GM10266 (cell line): ENCODE results near the gene CTDP1.

ENCODE experiments used
- DNase-seq: peaks from one replicate; pipeline ENCODE4 v3.0.0; 2012; ENCODE audit errors: extremely low spot score
- CTCF ChIP-seq: IDR thresholded peaks from 2 replicates; pipeline ENCODE4 v1.5.1; 2012; ENCODE audit warnings: mild to moderate bottlenecking, low read depth; ENCODE audit not compliant: control insufficient read depth, insufficient read depth; ENCODE audit errors: missing control alignments

The CTDP1 gene

DNA sequence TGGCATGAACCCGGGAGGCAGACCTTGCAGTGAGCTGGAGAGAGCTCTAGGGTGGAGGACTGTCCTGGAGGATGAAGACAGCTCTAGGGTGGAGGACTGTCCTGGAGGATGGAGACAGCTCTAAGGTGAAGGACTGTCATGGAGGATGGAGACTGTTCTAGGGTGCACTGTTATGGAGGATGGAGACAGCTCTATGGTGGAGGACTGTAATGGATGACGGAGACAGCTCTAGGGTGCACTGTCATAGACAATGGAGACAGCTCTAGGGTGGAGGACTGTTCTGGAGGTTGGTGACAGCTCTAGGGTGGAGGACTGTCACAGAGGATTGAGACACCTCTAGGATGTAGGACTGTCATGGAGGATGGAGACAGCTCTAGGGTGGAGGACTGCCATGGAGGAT is 97.1 kb downstream of the CTDP1 start:
- DNase-seq = no peak
- no peak for TF ChIP-seq CTCF

DNA sequence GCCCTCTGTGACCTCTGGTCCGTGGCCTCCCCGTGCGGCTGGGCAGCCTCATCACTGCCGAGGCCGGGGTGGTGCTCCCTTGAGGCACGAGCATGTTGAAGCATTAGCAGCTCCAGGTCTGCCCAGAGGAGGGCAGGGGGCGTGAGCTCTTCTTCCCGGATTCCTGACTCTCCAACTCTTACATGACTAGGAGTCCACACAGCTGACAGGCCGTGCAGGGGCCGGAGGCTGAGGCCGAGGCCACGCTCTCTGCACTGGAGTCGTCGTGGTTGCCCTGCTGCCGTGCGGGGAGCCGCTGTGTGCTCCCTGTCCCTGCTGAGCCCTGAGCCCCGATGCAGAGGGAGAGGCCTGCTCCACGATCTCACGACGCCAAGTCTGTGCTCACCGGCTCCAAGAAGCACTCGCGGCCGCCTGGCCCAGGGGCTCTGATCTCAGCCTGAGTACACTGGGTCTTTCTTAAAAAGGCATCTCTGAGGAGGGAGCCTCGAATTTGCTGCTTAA is 98.7 kb downstream of the CTDP1 start:
- TF ChIP-seq CTCF = no peak
- DNase-seq = no peak

GRCh38 chr18:79779021-79779699 is 99.6 kb downstream of the CTDP1 start:
- TF ChIP-seq CTCF = no peak
- no peak for DNase-seq

DNA sequence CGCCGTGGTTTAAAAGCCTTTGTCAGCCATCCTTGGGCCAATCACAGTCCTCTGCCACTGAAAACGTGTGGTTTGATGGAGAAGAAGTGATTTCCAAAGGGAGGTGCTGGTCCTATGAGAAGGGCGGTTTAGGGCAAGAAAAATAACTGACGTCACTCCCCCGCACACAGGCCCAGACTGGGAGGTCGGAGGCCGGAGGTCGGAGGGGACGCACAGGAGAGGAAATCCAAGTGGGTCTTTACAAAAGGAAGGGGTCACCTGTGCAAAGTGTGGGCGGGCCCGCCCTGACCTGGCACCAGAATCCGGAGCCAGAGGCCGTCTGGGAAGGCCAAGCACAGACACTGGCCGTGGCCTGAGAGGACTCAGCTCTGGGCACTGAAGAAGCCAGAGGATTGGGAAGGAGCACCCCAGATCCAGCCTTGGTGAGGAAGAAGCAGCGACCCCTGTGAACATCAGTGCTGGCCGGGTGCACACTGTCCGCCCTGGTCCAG is 100.1 kb downstream of the CTDP1 start:
- DNase-seq = no peak

DNA sequence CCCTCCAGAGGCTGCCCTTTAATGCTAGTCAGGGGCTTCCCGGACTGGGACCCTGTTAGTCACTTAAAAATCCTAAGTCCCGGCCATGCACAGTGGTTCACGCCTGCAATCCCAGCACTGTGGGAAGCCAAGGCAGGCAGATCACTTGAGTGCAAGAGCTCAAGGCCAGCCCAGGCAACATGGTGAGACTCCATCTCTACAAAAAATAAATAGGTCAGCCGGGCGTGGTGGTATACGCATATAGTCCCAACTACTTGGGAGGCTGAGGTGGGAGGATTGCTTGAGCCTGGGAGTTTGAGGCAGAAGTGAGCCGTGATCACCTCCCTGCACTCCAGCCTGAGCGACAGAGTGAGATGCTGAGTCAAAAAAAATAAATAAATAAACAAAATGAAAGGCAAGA is 100.9 kb downstream of the CTDP1 start:
- TF ChIP-seq CTCF = no peak

More for the DNA sequence above, 100.1 kb downstream of the CTDP1 start:
- no peak for TF ChIP-seq CTCF

GRCh38 chr18:79781331-79781941 is 101.8 kb downstream of the CTDP1 start:
- no peak for DNase-seq
- no peak for TF ChIP-seq CTCF

More for the DNA sequence above, 100.9 kb downstream of the CTDP1 start:
- DNase-seq = no peak
